ENCODE data around the gene IMPACT.

The IMPACT gene

DNA sequence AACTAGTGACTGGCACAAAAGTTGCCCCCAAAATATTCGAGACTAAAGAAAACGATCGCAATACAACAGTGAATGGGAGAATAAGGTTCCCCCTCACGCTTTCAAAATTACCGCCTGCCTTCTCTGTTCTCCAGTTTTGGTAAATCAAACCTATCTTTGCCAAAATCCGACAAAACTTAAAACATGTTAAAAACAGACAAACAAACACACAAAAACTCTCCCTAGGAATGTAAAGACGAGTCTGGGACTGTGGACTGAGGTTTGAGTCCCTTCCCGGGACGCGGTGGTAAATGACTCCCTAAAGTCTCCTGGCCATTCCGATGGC, 435 bp upstream of the IMPACT start:
- no peak for DNase-seq

- no peak for DNase-seq
Measured at GRCh38 chr18:24427484-24427883, 1.0 kb downstream of the IMPACT start.

GRCh38 chr18:24428709-24429108, 2.2 kb downstream of the IMPACT start:
- no peak for DNase-seq

DNA sequence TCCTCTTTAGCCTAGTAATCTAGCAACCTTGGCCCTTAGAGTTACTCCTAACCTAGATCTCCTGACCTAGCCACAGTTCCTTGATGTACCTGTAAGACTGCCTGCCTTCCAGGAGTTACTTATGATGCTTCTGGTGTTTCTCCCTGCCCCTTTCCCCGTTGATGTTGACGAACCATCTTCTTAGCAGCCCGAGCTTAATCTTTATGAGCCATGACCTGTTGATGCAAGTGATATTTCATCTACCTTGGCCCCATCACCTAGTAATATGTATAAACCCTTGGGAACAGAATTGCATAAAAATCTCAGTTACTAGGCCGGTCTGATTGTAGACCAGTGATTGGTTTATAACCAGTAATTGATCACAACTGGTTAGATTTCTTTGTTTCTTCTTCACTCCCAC, 2.7 kb downstream of the IMPACT start:
- DNase-seq = no peak

GRCh38 chr18:24432618-24433017, 6.1 kb downstream of the IMPACT start:
- no peak for DNase-seq

- DNase-seq = no peak
Measured at GRCh38 chr18:24436939-24437338, 10.5 kb downstream of the IMPACT start.

DNA sequence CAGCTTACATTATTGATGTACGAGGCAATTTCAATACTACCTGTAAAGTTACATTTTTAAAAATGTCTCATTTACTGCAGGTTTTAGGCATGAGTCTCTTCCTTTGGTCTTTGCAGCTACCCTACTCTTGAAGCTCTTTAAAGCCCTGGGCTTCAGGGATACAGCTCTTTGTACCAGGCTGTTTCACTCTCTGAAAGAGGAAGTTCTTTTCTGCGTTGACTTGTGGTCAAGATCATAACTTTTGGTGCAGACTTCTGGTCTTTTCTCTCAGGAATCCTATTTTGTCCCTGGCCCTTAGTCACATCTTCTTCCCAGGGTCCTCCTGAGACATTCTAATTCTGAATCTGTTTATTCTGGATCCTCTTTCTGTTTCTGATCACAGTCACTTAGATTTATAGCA, 17.4 kb downstream of the IMPACT start:
- no peak for DNase-seq

DNA sequence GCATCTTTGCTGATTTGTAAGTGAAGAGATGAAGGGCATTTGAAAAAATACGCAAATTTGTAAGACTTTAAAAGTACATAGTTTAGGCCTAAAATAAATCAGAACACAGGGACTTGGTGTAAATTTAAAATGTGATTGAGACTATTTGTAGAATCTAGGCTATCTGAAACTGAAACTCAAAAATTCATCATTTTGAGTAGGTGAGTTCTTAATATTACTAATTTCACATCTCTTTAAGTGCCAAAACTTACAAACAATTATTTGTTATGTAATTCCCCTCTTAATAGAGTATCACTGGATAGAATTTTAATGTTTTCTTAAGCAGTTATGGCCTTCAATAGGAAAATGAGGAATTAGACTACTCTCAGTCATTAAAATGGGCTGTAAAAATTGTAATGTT, 20.0 kb downstream of the IMPACT start:
- no peak for DNase-seq

DNA sequence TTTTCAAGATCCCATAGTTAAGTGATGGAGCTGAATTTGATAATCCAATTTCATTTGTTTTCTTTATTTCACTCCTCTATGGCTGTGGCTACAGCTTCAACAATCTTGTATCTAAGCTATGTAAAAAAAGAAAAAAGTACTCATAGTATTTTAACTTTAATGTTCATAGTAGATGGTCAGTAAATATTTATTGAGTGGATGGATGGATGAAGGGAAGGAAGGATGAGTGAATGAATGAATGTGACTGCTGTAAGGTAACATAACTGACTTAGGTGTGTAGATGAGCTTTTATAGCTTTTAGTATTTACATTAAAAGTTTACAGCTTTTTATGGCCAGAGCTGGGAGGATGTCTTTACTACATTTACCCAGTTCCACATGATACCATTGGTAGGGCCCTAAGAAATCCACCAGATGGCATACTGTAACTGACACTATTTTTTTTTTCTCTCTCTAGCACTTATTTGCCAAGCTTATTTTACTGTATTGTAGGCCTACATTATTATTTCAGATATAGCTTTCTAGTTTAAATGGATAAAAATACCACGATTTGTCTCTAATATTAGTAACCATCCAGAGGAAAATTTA, 20.6 kb downstream of the IMPACT start:
- no peak for DNase-seq

GRCh38 chr18:24447961-24448360, 21.5 kb downstream of the IMPACT start:
- DNase-seq = no peak

DNA sequence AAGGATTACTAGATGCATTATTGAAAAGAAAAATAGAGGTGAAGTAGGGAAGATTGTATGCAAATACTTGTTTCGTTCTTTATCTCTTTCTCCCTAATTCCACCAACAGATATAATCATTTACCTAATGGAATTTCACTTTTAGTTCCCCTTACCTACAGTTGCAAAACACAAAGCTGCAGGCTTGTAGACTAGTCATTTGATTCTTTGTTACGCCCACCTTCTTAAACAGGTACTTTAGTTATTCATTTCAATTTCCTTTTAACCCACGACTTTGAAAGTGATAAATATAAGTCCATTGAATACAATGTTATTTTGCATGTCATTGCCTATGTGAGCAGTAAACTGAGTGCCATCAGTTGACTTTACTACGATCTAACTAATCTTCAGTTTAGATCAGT, 30.1 kb downstream of the IMPACT start:
- no peak for DNase-seq

DNA sequence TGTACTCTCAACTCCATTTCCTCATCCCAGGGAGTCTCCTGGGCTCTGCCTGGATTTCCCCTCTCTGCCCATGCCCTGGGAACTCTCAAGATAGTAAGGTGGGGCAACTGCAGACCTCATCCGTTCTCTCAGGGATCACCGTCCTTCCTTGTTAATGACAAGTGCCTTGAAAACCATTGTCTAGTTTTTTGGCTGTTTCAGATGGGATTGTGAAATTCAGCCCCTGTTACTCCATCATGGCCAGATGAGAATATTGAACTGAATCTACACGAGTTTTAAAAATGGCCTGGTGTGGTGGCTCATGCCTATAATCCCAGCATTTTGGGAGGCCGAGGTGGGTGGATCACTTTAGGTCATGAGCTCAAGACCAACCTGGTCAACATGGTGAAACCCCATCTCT, 33.3 kb downstream of the IMPACT start:
- no peak for DNase-seq

GRCh38 chr18:24460388-24460787, 33.9 kb downstream of the IMPACT start, which contains the start of gene HRH4:
Gene HRH4, plus strand, starts transcription at chr18:24460637. Its CDS starts 92 bp downstream, at chr18:24460729.
- DNase-seq = no peak

- no peak for DNase-seq
Measured at GRCh38 chr18:24461996-24462395, 35.5 kb downstream of the IMPACT start.

- no peak for DNase-seq
Measured at GRCh38 chr18:24462838-24463775, 36.6 kb downstream of the IMPACT start.

- no peak for DNase-seq
Measured at GRCh38 chr18:24465486-24465885, 39.0 kb downstream of the IMPACT start.

GRCh38 chr18:24466771-24467170, 40.3 kb downstream of the IMPACT start:
- no peak for DNase-seq

- no peak for DNase-seq
Measured at GRCh38 chr18:24470022-24470618, 43.6 kb downstream of the IMPACT start.

GRCh38 chr18:24470805-24471204, 44.3 kb downstream of the IMPACT start:
- no peak for DNase-seq

GRCh38 chr18:24472591-24472990, 46.1 kb downstream of the IMPACT start:
- DNase-seq = no peak

DNA sequence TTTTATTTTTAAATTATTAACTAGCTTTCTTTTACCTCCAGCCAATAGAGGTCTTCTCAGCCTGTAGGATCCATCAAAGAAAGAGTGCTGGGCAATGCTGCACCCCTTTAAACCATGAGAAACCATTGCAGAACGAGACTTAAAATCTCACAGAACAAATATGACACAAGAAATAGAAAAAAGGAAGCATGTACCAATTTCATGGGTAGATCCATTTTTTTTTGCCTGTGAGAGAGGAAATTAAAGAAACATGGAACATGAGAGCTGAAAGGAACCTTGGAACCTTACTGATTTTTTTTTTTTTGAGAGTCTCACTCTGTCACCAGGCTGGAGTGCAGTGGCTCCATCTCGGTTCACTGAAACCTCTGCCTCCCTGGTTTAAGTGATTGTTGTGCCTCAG, 47.9 kb downstream of the IMPACT start:
- DNase-seq = no peak

DNA sequence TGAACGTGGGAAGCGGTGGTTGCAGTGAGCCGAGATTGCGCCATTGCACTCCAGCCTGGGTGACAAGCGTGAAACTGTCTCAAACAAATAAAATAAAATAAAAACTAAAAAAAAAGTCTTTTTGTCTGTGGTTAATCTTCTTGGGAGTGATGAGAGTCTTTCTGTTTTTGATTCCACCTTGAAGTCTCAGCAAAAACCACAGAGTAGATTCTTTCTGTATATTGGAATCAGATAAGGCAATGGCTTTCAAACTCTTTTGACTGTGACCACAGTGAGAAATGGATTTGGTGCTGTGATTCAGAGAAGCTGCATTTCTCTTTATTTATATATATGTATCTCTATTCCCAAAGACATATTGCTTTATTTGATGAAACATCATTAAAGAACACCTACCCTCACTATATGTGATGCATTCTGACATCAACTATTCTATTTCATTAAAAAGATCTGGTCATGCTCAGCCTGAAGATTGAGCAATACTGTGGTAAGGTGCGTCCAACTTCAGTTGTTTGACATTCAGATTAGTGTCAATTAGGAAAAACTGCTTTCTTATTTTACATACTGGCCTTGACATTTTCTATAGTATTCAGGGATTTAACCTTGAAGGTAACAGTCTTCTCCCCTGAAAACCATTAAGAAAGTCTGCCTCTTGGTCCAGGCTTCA, 49.6 kb downstream of the IMPACT start:
- DNase-seq = no peak

- DNase-seq = no peak
Measured at GRCh38 chr18:24479371-24479770, 52.9 kb downstream of the IMPACT start.

- DNase-seq = no peak
Measured at GRCh38 chr18:24482821-24483220, 56.4 kb downstream of the IMPACT start.
